Activated CD8-positive, alpha-beta memory T cell treated with anti-CD3 and anti-CD28 coated beads, Interleukin-2, amount 50 U/mL, for 24 hours (primary cell): ENCODE measurements around the gene SULT2B1.
"Not testable (repeated sequence)": the region's sequence is repeated elsewhere in the genome, so short reads cannot be mapped to it uniquely, and the experiment has no call there.

ENCODE experiments used
- DNase-seq: peaks from one replicate; pipeline ENCODE4 v3.0.0-alpha.2; 2020; ENCODE audit errors: extremely low read depth

SULT2B1 gene

GRCh38 chr19:48618916-48619691 is 67.1 kb downstream of the SULT2B1 start, which contains the start of the genes RPL18 and SPHK2:
TSS of gene RPL18 (minus strand) at chr19:48619178. CDS start at chr19:48619143, 35 bp downstream.
TSS of gene SPHK2 (plus strand) at chr19:48619506. CDS start at chr19:48620515, 1,009 bp downstream.
- DNase-seq, result peak; percentile 87

- DNase-seq, result no peak
Measured at GRCh38 chr19:48619692-48620585, 68.0 kb downstream of the SULT2B1 start.

- DNase-seq, result no peak
Measured at GRCh38 chr19:48623556-48624066, 71.6 kb downstream of the SULT2B1 start.

- DNase-seq, result peak; percentile 89
Measured at GRCh38 chr19:48624067-48624594, 72.2 kb downstream of the SULT2B1 start.

- no peak for DNase-seq
Measured at GRCh38 chr19:48624791-48625723, 73.1 kb downstream of the SULT2B1 start.

GRCh38 chr19:48625891-48626327 is 73.9 kb downstream of the SULT2B1 start:
- DNase-seq, result no peak

GRCh38 chr19:48627201-48627864 is 75.4 kb downstream of the SULT2B1 start:
- no peak for DNase-seq

- DNase-seq, result no peak
Measured at GRCh38 chr19:48627865-48628314, 75.9 kb downstream of the SULT2B1 start.

GRCh38 chr19:48628486-48629296 is 76.7 kb downstream of the SULT2B1 start:
- no peak for DNase-seq

- no peak for DNase-seq
Measured at GRCh38 chr19:48629297-48629598, 77.3 kb downstream of the SULT2B1 start.

- no peak for DNase-seq
Measured at GRCh38 chr19:48629599-48630295, 77.8 kb downstream of the SULT2B1 start.

GRCh38 chr19:48630296-48631063 is 78.5 kb downstream of the SULT2B1 start:
- DNase-seq, result no peak

- no peak for DNase-seq
Measured at GRCh38 chr19:48631225-48631624, 79.3 kb downstream of the SULT2B1 start.

- DNase-seq, result not testable (repeated sequence)
Measured at GRCh38 chr19:48632286-48632685, 80.3 kb downstream of the SULT2B1 start.

- no peak for DNase-seq
Measured at GRCh38 chr19:48632692-48633147, 80.7 kb downstream of the SULT2B1 start.

- DNase-seq, result no peak
Measured at GRCh38 chr19:48633148-48634035, 81.4 kb downstream of the SULT2B1 start.

GRCh38 chr19:48634036-48634342 is 82.0 kb downstream of the SULT2B1 start:
- no peak for DNase-seq
